ENCODE data around the gene TMEM129.

DNA sequence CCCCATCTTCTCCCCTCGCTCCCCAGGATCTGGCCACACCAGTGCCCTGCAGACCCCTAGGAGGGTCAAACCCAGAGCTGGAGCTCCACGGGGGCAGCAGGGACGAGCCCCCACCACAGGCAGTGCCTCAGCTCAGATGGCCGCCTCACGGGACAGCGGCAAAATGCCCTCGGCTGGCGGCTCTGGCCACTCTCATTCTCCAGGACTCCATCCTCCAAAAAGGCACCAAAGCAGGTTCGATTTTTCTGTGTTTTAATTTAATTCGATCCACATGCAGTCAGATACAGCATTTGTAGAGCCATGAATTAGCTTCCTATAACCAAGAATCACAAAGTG, 45.4 kb downstream of the TMEM129 start:
- TF ChIP-seq GATA3 (IDR thresholded peaks at IDR 0.05; ENCODE audit: low read depth, low read length) (no peak), GATA2 (IDR thresholded peaks at IDR 0.05; ENCODE audit: low read depth, low read length) (no peak)

Measured in SH-SY5Y (cell line).